ENCODE measurements around the gene ZNF549. TPM values are rescaled to one million over a fixed set of nuclear protein-coding genes. Genes with fewer than 3 reads are reported as not detected.
A peak's percentile ranks its signal among the peaks of the same experiment; 100 is the strongest.

Gene ZNF549
- total RNA-seq, 4 donors from 2014 or later, result 7.7 to 12.7 (median 9.2) TPM

GRCh38 chr19:57570707-57571106, 43.6 kb downstream of the ZNF549 start:
- intact Hi-C loops (cut with DNase I), result loop anchor here (5.0 kb wide), 1 partner anchor 52 kb away; no protein-coding TSS in a partner anchor
- Histone ChIP-seq H3K9me3 (peaks cover 9% of the 10 kb centered on the region), H3K36me3 (peaks cover 37 to 41% of the 10 kb centered on the region in 2 donors), H3K4me1 (no peaks in the 10 kb centered on the region), H3K4me3 (replicated peaks in 1 of 3) (no peak overlapping the region), H3K27me3 (no peaks in the 10 kb centered on the region), H3K27ac (no peak overlapping the region)
- no peak for DNase-seq
- TF ChIP-seq CTCF (IDR thresholded peaks at IDR 0.05), result no peak

- Histone ChIP-seq H3K27me3 (no peaks in the 10 kb centered on the region), H3K9me3 (peaks cover 5% of the 10 kb centered on the region), H3K4me1 (peaks cover 0 to under 1% of the 10 kb centered on the region in 2 donors), H3K36me3 (peaks cover 46 to 47% of the 10 kb centered on the region in 2 donors), H3K27ac (no peak overlapping the region), H3K4me3 (replicated peaks in 1 of 3) (no peak overlapping the region)
- intact Hi-C loops (cut with DNase I), result loop anchor here (5.0 kb wide), 1 partner anchor 50 kb away; no protein-coding TSS in a partner anchor
- 95% methylated on average over 3 of the region's 3 CpGs for WGBS, 2 donors
- no peak for TF ChIP-seq CTCF (IDR thresholded peaks at IDR 0.05)
- no peak for TF ChIP-seq POLR2A (IDR thresholded peaks at IDR 0.05)
- DNase-seq, result no peak
Measured at GRCh38 chr19:57572415-57572947, 45.3 kb downstream of the ZNF549 start.

GRCh38 chr19:57576661-57577060, 49.5 kb downstream of the ZNF549 start:
- TF ChIP-seq CTCF (IDR thresholded peaks at IDR 0.05), result no peak
- Histone ChIP-seq H3K9me3 (peaks cover 5% of the 10 kb centered on the region), H3K36me3 (peaks cover 45 to 47% of the 10 kb centered on the region in 2 donors), H3K4me1 (peaks cover 7 to 8% of the 10 kb centered on the region in 2 donors), H3K4me3 (replicated peaks in 1 of 3) (no peak overlapping the region), H3K27me3 (no peaks in the 10 kb centered on the region), H3K27ac (no peak overlapping the region)
- no peak for DNase-seq
- intact Hi-C loops (cut with DNase I), result no loop called here

- no peaks in the 10 kb centered on the region for H3K9me3 ChIP-seq
Measured at GRCh38 chr19:57578487-57579205, 51.5 kb downstream of the ZNF549 start, which contains the start of gene ZNF416. ZNF416 (minus strand) TSS chr19:57578911; CDS start chr19:57578704, 207 bp downstream.

More at GRCh38 chr19:57578487-57579205, 51.5 kb downstream of the ZNF549 start, which contains the start of gene ZNF416:
- Histone ChIP-seq H3K36me3 (peaks cover 26 to 31% of the 10 kb centered on the region in 2 donors), H3K4me1 (peaks cover 14 to 15% of the 10 kb centered on the region in 2 donors), H3K27ac (peak within 1 kb of the TSS in 2 of 3 donors; percentile 53 to 54), H3K4me3 (replicated peaks in 1 of 3) (peak within 1 kb of the TSS; percentile 70 to 96 (median 86)), H3K27me3 (no peaks in the 10 kb centered on the region)
- TF ChIP-seq CTCF (IDR thresholded peaks at IDR 0.05), result peak in 2 of 6 experiments; percentile 8 to 35
- peak in 1 of 2 donors; percentile 40 for TF ChIP-seq POLR2A (IDR thresholded peaks at IDR 0.05)
- intact Hi-C loops (cut with DNase I), result no loop called here
- WGBS, 2 donors, result 0 to 1% methylated on average over 19 to 26 of the region's 62 CpGs
- DNase-seq, result peak; percentile 98

Measured in thyroid gland (tissue), 4 donors.